ENCODE results near the gene TSHZ1. TPM values are rescaled to one million over a fixed set of nuclear protein-coding genes. Genes with fewer than 3 reads are reported as not detected.

TSHZ1 gene
- polyA plus RNA-seq, 1 of the 3 experiments (the other 2 are of a cell fraction): 2.6 TPM

- Histone ChIP-seq H3F3A (replicated peaks; ENCODE audit: insufficient read depth) (no peaks in the 10 kb centered on the region), H3K79me2 (ENCODE audit: insufficient read depth) (no peaks in the 10 kb centered on the region), H3K9me2 (no peaks in the 10 kb centered on the region), H3K9ac (no peak overlapping the region), H3K4me2 (no peak overlapping the region), H2AFZ (ENCODE audit: low read depth) (no peak overlapping the region), H3K36me3 (replicated peaks in 1 of 2; ENCODE audit: control insufficient read depth in 1 of 2, insufficient read depth in 2 of 2, low read length in 1 of 2) (no peaks in the 10 kb centered on the region), H3K27ac (ENCODE audit: low read depth in 2 of 2, low read length in 1 of 2) (no peak overlapping the region), H3K4me1 (ENCODE audit: control insufficient read depth in 1 of 2, insufficient read depth in 2 of 2, low read depth in 1 of 2, low read length in 1 of 2) (peaks cover 0 to 4% of the 10 kb centered on the region in 2 experiments; a peak in 1 of 4 replicates), H3K9me3 (no peaks in the 10 kb centered on the region), H4K20me1 (ENCODE audit: insufficient read depth) (no peaks in the 10 kb centered on the region), H3K27me3 (ENCODE audit: insufficient read depth) (no peaks in the 10 kb centered on the region), H3K4me3 (ENCODE audit: low read depth in 2 of 2, low read length in 1 of 2) (no peak overlapping the region)
- TF ChIP-seq JUND (IDR thresholded peaks at IDR 0.05) (no peak), FOSL2 (IDR thresholded peaks at IDR 0.05; ENCODE audit: borderline replicate concordance, low read depth) (peak; percentile 20; the same call in 1 of the 2 replicates)
- CTCF ChIA-PET: interaction anchor here (0.9 kb wide), 1 partner anchor 15 kb away, joined by 3 read pairs; no protein-coding TSS in a partner anchor
- WGBS (ENCODE audit: low lambda C conversion rate): 59% methylated on average over 3 of the region's 3 CpGs
- POLR2A ChIA-PET: no interaction called here
- no peak for DNase-seq
Observed at GRCh38 chr18:75162467-75162866, 48.1 kb upstream of the TSHZ1 start.

GRCh38 chr18:75162978-75163377, 47.6 kb upstream of the TSHZ1 start:
- Histone ChIP-seq H3F3A (replicated peaks; ENCODE audit: insufficient read depth) (no peaks in the 10 kb centered on the region), H3K9ac (no peak overlapping the region), H4K20me1 (ENCODE audit: insufficient read depth) (no peaks in the 10 kb centered on the region), H3K27ac (ENCODE audit: low read depth in 2 of 2, low read length in 1 of 2) (no peak overlapping the region), H3K36me3 (replicated peaks in 1 of 2; ENCODE audit: control insufficient read depth in 1 of 2, insufficient read depth in 2 of 2, low read length in 1 of 2) (no peaks in the 10 kb centered on the region), H3K4me2 (no peak overlapping the region), H2AFZ (ENCODE audit: low read depth) (no peak overlapping the region), H3K4me3 (ENCODE audit: low read depth in 2 of 2, low read length in 1 of 2) (no peak overlapping the region), H3K4me1 (ENCODE audit: control insufficient read depth in 1 of 2, insufficient read depth in 2 of 2, low read depth in 1 of 2, low read length in 1 of 2) (peaks cover 0 to 4% of the 10 kb centered on the region in 2 experiments; a peak in 1 of 4 replicates), H3K27me3 (ENCODE audit: insufficient read depth) (no peaks in the 10 kb centered on the region), H3K9me3 (no peaks in the 10 kb centered on the region), H3K9me2 (no peaks in the 10 kb centered on the region), H3K79me2 (ENCODE audit: insufficient read depth) (no peaks in the 10 kb centered on the region)
- POLR2A ChIA-PET: no interaction called here
- CTCF ChIA-PET: interaction anchor here (0.9 kb wide), 1 partner anchor 14 kb away, joined by 3 read pairs; no protein-coding TSS in a partner anchor
- WGBS (ENCODE audit: low lambda C conversion rate): 88% methylated on average over 4 of the region's 4 CpGs
- TF ChIP-seq PBX3 (IDR thresholded peaks at IDR 0.05) (no peak), FOXM1 (IDR thresholded peaks at IDR 0.05; ENCODE audit: low read depth) (no peak), ZBTB33 (IDR thresholded peaks at IDR 0.05; ENCODE audit: borderline replicate concordance, low read depth) (no peak), JUND (IDR thresholded peaks at IDR 0.05) (no peak), RFX5 (IDR thresholded peaks at IDR 0.05; ENCODE audit: low read length) (no peak), IRF3 (IDR thresholded peaks at IDR 0.05; ENCODE audit: low read depth, low read length) (no peak)
- no peak for DNase-seq

Data from SK-N-SH (cell line).